ENCODE results near the gene PLXNB3.
"Not testable (repeated sequence)": the region's sequence is repeated elsewhere in the genome, so short reads cannot be mapped to it uniquely, and the experiment has no call there.

Gene PLXNB3

GRCh38 chrX:153732401-153732800 is 31.6 kb upstream of the PLXNB3 start:
- DNase-seq (ENCODE audit: low read depth, low spot score) = no peak

GRCh38 chrX:153733651-153734240 is 30.3 kb upstream of the PLXNB3 start:
- DNase-seq (ENCODE audit: low read depth, low spot score) = no peak

GRCh38 chrX:153734871-153735270 is 29.2 kb upstream of the PLXNB3 start:
- no peak for DNase-seq (ENCODE audit: low read depth, low spot score)

GRCh38 chrX:153735274-153735673 is 28.8 kb upstream of the PLXNB3 start:
- no peak for DNase-seq (ENCODE audit: low read depth, low spot score)

- DNase-seq (ENCODE audit: low read depth, low spot score) = no peak
These were observed 27.8 kb upstream of the PLXNB3 start for GRCh38 chrX:153736071-153736820.

GRCh38 chrX:153736871-153737441 is 27.1 kb upstream of the PLXNB3 start:
- no peak for DNase-seq (ENCODE audit: low read depth, low spot score)

GRCh38 chrX:153738056-153738605 is 25.9 kb upstream of the PLXNB3 start:
- no peak for DNase-seq (ENCODE audit: low read depth, low spot score)

GRCh38 chrX:153739754-153740486 is 24.1 kb upstream of the PLXNB3 start:
- no peak for DNase-seq (ENCODE audit: low read depth, low spot score)

GRCh38 chrX:153740631-153741222 is 23.3 kb upstream of the PLXNB3 start:
- DNase-seq (ENCODE audit: low read depth, low spot score) = no peak

GRCh38 chrX:153741446-153741845 is 22.6 kb upstream of the PLXNB3 start:
- no peak for DNase-seq (ENCODE audit: low read depth, low spot score)

GRCh38 chrX:153742111-153742510 is 21.9 kb upstream of the PLXNB3 start:
- not testable (repeated sequence) for DNase-seq (ENCODE audit: low read depth, low spot score)

- not testable (repeated sequence) for DNase-seq (ENCODE audit: low read depth, low spot score)
These were observed 21.1 kb upstream of the PLXNB3 start for GRCh38 chrX:153742796-153743467.

- DNase-seq (ENCODE audit: low read depth, low spot score) = not testable (repeated sequence)
These were observed 20.4 kb upstream of the PLXNB3 start for GRCh38 chrX:153743468-153744209.

- no peak for DNase-seq (ENCODE audit: low read depth, low spot score)
These were observed 19.6 kb upstream of the PLXNB3 start for GRCh38 chrX:153744210-153745066.

- not testable (repeated sequence) for DNase-seq (ENCODE audit: low read depth, low spot score)
These were observed 19.0 kb upstream of the PLXNB3 start for GRCh38 chrX:153745067-153745433.

GRCh38 chrX:153746359-153746758 is 17.7 kb upstream of the PLXNB3 start:
- DNase-seq (ENCODE audit: low read depth, low spot score) = no peak

- DNase-seq (ENCODE audit: low read depth, low spot score) = not testable (repeated sequence)
These were observed 17.1 kb upstream of the PLXNB3 start for GRCh38 chrX:153746991-153747390.

- not testable (repeated sequence) for DNase-seq (ENCODE audit: low read depth, low spot score)
These were observed 15.0 kb upstream of the PLXNB3 start for GRCh38 chrX:153749017-153749416.

- no peak for DNase-seq (ENCODE audit: low read depth, low spot score)
These were observed 13.8 kb upstream of the PLXNB3 start for GRCh38 chrX:153750127-153750774.
